GM12878 (cell line): Measurements from ENCODE around the gene SOX30. TPM values are rescaled to one million over a fixed set of nuclear protein-coding genes. Genes with fewer than 3 reads are reported as not detected.

ENCODE experiments used
- ATAC-seq: fragments of 200-7000 bp; cut with Tn5 transposase; 3 replicates; pipeline ENCODE4 v1.9.1; 2020; ENCODE audit warnings: mild to moderate bottlenecking, moderate library complexity
- BruUV-seq: library from RNA; stranded (reverse); fragments of 400-500 nt; replicated peaks from 2 replicates; lab custom pipeline; 2021; lab: Mats Ljungman, UMichigan
- CTCF ChIA-PET: fragments of 300-600 bp; sonication (Branson Sonifier 250); formaldehyde crosslinking; extraction: SDS; loops from one replicate; lab custom pipeline; 2021; ENCODE audit warnings: inconsistent platforms; lab: Yijun Ruan, JAX
- POLR2A ChIA-PET: fragments of 350-600 bp; formaldehyde crosslinking; extraction: SDS; loops from one replicate; lab custom pipeline; 2021; ENCODE audit warnings: inconsistent platforms; lab: Charles Lee
- RAD21 ChIA-PET: fragments of 300-600 bp; sonication (Branson Sonifier 250); formaldehyde crosslinking; loops from one replicate; lab custom pipeline; 2023; ENCODE audit warnings: antibody characterized with exemption; ENCODE audit not compliant: unreplicated experiment; lab: Charles Lee
- SMC1A ChIA-PET: fragments of 300-600 bp; sonication (Branson Sonifier 250); formaldehyde crosslinking; loops from one replicate; lab custom pipeline; 2023; ENCODE audit not compliant: unreplicated experiment, uncharacterized antibody; lab: Charles Lee
- DNase-seq: peaks from one replicate; pipeline ENCODE4 v3.0.0-alpha.2; 2011; ENCODE audit warnings: low read depth, low spot score
- FAIRE-seq: peaks from 3 replicates; lab custom pipeline; 2011; peaks lifted over from hg19 to GRCh38; lab: Jason Lieb, UNC
- H2AFZ ChIP-seq: 2 replicates; pipeline ENCODE4 v1.6.0; 2011; ENCODE audit warnings: low read depth, low read length, control low read depth; ENCODE audit not compliant: control insufficient read depth
- H3K27ac ChIP-seq: 2 replicates; pipeline ENCODE4 v1.5.1; 2011; ENCODE audit warnings: control low read depth; ENCODE audit not compliant: control insufficient read depth, insufficient read depth
- H3K27me3 ChIP-seq, 2 experiments: replicated peaks in 1 of 2; 2 replicates each; pipeline versions ENCODE4 v1.6.0 to v1.6.1; 2011; ENCODE audit warnings: low read length in 1 of 2; ENCODE audit not compliant: control insufficient read depth in 2 of 2, insufficient read depth in 2 of 2
- H3K36me3 ChIP-seq, 2 experiments: 2 replicates each; pipeline ENCODE4 v1.5.1; 2011; ENCODE audit warnings: low read length in 1 of 2; ENCODE audit not compliant: control insufficient read depth in 2 of 2, insufficient read depth in 2 of 2
- H3K4me1 ChIP-seq: 2 replicates; pipeline ENCODE4 v1.6.1; 2011; ENCODE audit warnings: mild to moderate bottlenecking, low read length, moderate library complexity, mixed read lengths; ENCODE audit not compliant: control insufficient read depth, insufficient read depth
- H3K4me2 ChIP-seq: 2 replicates; pipeline ENCODE4 v1.6.0; 2011; ENCODE audit warnings: control low read depth; ENCODE audit not compliant: control insufficient read depth, insufficient read depth
- H3K4me3 ChIP-seq: fragments of 200-600 bp; sonication (generic); 2 replicates; pipeline ENCODE4 v1.5.1; 2016
- H3K79me2 ChIP-seq: 2 replicates; pipeline ENCODE4 v1.6.0; 2011; ENCODE audit warnings: low read length; ENCODE audit not compliant: control insufficient read depth, insufficient read depth
- H3K9ac ChIP-seq: 2 replicates; pipeline ENCODE4 v1.8.0; 2011; ENCODE audit warnings: low read length, control low read depth, mixed read lengths; ENCODE audit not compliant: control insufficient read depth, insufficient read depth
- H3K9me3 ChIP-seq: replicated peaks from 3 replicates; pipeline ENCODE4 v1.5.1; 2011; ENCODE audit warnings: mild to moderate bottlenecking, low read length; ENCODE audit not compliant: control insufficient read depth, insufficient read depth
- H4K20me1 ChIP-seq: 2 replicates; pipeline ENCODE4 v1.6.0; 2011; ENCODE audit not compliant: control insufficient read depth, insufficient read depth
- CEBPZ ChIP-seq: fragments of 150-350 bp; IDR thresholded peaks from 2 replicates; pipeline ENCODE4 v1.6.1; 2016; ENCODE audit warnings: low read depth, low read length
- CHD4 ChIP-seq: fragments of 200-600 bp; sonication (generic); IDR thresholded peaks from 2 replicates; pipeline ENCODE4 v1.6.1; 2016; ENCODE audit warnings: mild to moderate bottlenecking
- CREM ChIP-seq: IDR thresholded peaks from 2 replicates; pipeline ENCODE4 v1.6.1; 2014; ENCODE audit warnings: antibody characterized with exemption, low read depth
- EED ChIP-seq: sonication (generic); IDR thresholded peaks from 2 replicates; pipeline ENCODE4 v1.6.1; 2016; ENCODE audit warnings: antibody characterized with exemption, low read depth
- GABPA ChIP-seq: IDR thresholded peaks from 2 replicates; pipeline ENCODE4 v1.6.1; 2014; ENCODE audit warnings: antibody characterized with exemption, low read depth, mild to moderate bottlenecking, inconsistent platforms
- HDGF ChIP-seq: fragments of 450-650 bp; IDR thresholded peaks from 2 replicates; pipeline ENCODE4 v1.6.1; 2016; ENCODE audit warnings: antibody characterized with exemption
- IRF4 ChIP-seq: IDR thresholded peaks from 2 replicates; pipeline ENCODE4 v1.6.1; 2011; ENCODE audit warnings: low read depth, low read length
- KLF5 ChIP-seq: fragments of 450-650 bp; IDR thresholded peaks from 2 replicates; pipeline ENCODE4 v1.6.1; 2014; ENCODE audit warnings: mild to moderate bottlenecking; ENCODE audit not compliant: partially characterized antibody
- NRF1 ChIP-seq: conservative IDR thresholded peaks from 2 replicates; pipeline ENCODE4 v1.6.1; 2011; ENCODE audit warnings: mild to moderate bottlenecking, low read depth, low read length, improper control_type of control experiment
- PAX8 ChIP-seq: fragments of 450-650 bp; IDR thresholded peaks from 2 replicates; pipeline ENCODE4 v1.6.1; 2017; ENCODE audit warnings: mild to moderate bottlenecking, moderate library complexity
- SPI1 ChIP-seq: IDR thresholded peaks from 2 replicates; pipeline ENCODE4 v1.6.1; 2011; ENCODE audit warnings: low read depth, mild to moderate bottlenecking, low read length, moderate library complexity, borderline replicate concordance; ENCODE audit not compliant: insufficient read depth
- in situ Hi-C: fragments of 300-500 bp; cut with MboI; formaldehyde crosslinking; loops from 9 replicates; pipeline ENCODE4 v1.14.3; 2018; ENCODE audit warnings: mixed read lengths
- intact Hi-C: fragments of 100-400 bp; cut with micrococcal nuclease; formaldehyde crosslinking; loops from one replicate; pipeline ENCODE4 v1.14.2; 2022; ENCODE audit not compliant: unreplicated experiment
- polyA plus RNA-seq, 11 experiments: library from polyadenylated mRNA; depleted of rRNA in 4 of 11; unstranded in 6 of 11; stranded (reverse) in 5 of 11; fragments of >200 nt; fragmentation: Nextera tagmentation in 4 of 11; fragmentation: Illumina TruSeq in 1 of 11; extraction: Ambion mirVana in 4 of 11; extraction: Trizol in 1 of 11; gene quantifications; 1 replicate in 1 of 11; 2 replicates in 10 of 11; pipeline versions ENCODE4 v1.2.1 to v1.2.3, GENCODE V29; 2011 to 2016; ENCODE audit warnings: inconsistent platforms in 2 of 11, missing spikeins in 2 of 11, low read depth in 1 of 11
- total RNA-seq, 4 experiments: library from RNA; depleted of rRNA in 3 of 4; stranded (reverse); fragments of >200 nt in 3 of 4; fragmentation: Illumina TruSeq in 1 of 4; extraction: Trizol in 1 of 4; gene quantifications; 2 replicates each; pipeline versions ENCODE4 v1.2.1 to v1.2.3, GENCODE V29; 2013 to 2021
- TF ChIP-seq, protein P1 (sequence below): fragments of 450-650 bp; IDR thresholded peaks from 2 replicates; pipeline ENCODE4 v1.6.1; 2017; ENCODE audit warnings: mild to moderate bottlenecking, moderate library complexity
- TF ChIP-seq, protein P2 (sequence below): fragments of 450-650 bp; IDR thresholded peaks from 2 replicates; pipeline ENCODE4 v1.6.1; 2016; ENCODE audit warnings: mild to moderate bottlenecking
- TF ChIP-seq, protein P3 (sequence below): IDR thresholded peaks from 2 replicates; pipeline ENCODE4 v1.6.1; 2012; ENCODE audit warnings: low read depth, low read length, improper control_type of control experiment

SOX30 gene
- total and polyA plus RNA-seq, 10 of the 15 experiments (the other 5 are each of a cell fraction or from before 2014, with no cell fraction given): 0.06 to 0.32 (median 0.10) TPM; not detected in 2

GRCh38 chr5:157592594-157592993, 59.6 kb downstream of the SOX30 start (continued):
- peak; percentile 44 for TF ChIP-seq SPI1
- peak; percentile 43; the same call in 1 of the 2 replicates for TF ChIP-seq CREM
- 0 out of 2 replicates have a peak, but pooled peaks have one; percentile 10 for TF ChIP-seq IRF4
- TF ChIP-seq, protein P1, sequence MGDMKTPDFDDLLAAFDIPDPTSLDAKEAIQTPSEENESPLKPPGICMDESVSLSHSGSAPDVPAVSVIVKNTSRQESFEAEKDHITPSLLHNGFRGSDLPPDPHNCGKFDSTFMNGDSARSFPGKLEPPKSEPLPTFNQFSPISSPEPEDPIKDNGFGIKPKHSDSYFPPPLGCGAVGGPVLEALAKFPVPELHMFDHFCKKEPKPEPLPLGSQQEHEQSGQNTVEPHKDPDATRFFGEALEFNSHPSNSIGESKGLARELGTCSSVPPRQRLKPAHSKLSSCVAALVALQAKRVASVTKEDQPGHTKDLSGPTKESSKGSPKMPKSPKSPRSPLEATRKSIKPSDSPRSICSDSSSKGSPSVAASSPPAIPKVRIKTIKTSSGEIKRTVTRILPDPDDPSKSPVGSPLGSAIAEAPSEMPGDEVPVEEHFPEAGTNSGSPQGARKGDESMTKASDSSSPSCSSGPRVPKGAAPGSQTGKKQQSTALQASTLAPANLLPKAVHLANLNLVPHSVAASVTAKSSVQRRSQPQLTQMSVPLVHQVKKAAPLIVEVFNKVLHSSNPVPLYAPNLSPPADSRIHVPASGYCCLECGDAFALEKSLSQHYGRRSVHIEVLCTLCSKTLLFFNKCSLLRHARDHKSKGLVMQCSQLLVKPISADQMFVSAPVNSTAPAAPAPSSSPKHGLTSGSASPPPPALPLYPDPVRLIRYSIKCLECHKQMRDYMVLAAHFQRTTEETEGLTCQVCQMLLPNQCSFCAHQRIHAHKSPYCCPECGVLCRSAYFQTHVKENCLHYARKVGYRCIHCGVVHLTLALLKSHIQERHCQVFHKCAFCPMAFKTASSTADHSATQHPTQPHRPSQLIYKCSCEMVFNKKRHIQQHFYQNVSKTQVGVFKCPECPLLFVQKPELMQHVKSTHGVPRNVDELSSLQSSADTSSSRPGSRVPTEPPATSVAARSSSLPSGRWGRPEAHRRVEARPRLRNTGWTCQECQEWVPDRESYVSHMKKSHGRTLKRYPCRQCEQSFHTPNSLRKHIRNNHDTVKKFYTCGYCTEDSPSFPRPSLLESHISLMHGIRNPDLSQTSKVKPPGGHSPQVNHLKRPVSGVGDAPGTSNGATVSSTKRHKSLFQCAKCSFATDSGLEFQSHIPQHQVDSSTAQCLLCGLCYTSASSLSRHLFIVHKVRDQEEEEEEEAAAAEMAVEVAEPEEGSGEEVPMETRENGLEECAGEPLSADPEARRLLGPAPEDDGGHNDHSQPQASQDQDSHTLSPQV: no peak

- Histone ChIP-seq H2AFZ (no peak overlapping the region), H3K27ac (no peak overlapping the region), H3K4me2 (no peak overlapping the region), H3K27me3 (no peaks in the 10 kb centered on the region), H3K79me2 (no peaks in the 10 kb centered on the region), H3K9ac (no peak overlapping the region), H4K20me1 (no peaks in the 10 kb centered on the region), H3K4me1 (peaks cover 38% of the 10 kb centered on the region), H3K9me3 (no peaks in the 10 kb centered on the region; the same call in 2 of the 3 replicates), H3K36me3 (no peaks in the 10 kb centered on the region), H3K4me3 (no peak overlapping the region)
- SMC1A ChIA-PET: interaction anchor here (8.7 to 11.0 kb wide), 3 partner anchors 6 to 20 kb away, joined by 129 to 146 read pairs (median 142); no protein-coding TSS in a partner anchor
- RAD21 ChIA-PET: no interaction called here
- BruUV-seq: no TSS peak
- no peak for ATAC-seq
- no peak for DNase-seq
- FAIRE-seq: no peak
- intact Hi-C loops: loop anchor here (10.0 kb wide), 3 partner anchors 274 to 676 kb away; no protein-coding TSS in a partner anchor
- CTCF ChIA-PET: interaction anchor here (1.3 to 1.5 kb wide), 2 partner anchors 19 to 128 kb away, joined by 4 to 6 read pairs; no protein-coding TSS in a partner anchor
- POLR2A ChIA-PET: interaction anchor here (0.6 to 1.2 kb wide), 4 partner anchors 21 to 49 kb away, joined by 3 to 6 read pairs (median 4); no protein-coding TSS in a partner anchor
- in situ Hi-C loops: no loop called here
- no peak for TF ChIP-seq HDGF
- TF ChIP-seq, protein P2, sequence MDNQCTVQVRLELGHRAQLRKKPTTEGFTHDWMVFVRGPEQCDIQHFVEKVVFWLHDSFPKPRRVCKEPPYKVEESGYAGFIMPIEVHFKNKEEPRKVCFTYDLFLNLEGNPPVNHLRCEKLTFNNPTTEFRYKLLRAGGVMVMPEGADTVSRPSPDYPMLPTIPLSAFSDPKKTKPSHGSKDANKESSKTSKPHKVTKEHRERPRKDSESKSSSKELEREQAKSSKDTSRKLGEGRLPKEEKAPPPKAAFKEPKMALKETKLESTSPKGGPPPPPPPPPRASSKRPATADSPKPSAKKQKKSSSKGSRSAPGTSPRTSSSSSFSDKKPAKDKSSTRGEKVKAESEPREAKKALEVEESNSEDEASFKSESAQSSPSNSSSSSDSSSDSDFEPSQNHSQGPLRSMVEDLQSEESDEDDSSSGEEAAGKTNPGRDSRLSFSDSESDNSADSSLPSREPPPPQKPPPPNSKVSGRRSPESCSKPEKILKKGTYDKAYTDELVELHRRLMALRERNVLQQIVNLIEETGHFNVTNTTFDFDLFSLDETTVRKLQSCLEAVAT: no peak
- no peak for TF ChIP-seq NRF1
- no peak for TF ChIP-seq EED
- TF ChIP-seq CHD4: no peak
- TF ChIP-seq GABPA: no peak
- TF ChIP-seq KLF5: no peak
- no peak for TF ChIP-seq CEBPZ
- TF ChIP-seq, protein P3, sequence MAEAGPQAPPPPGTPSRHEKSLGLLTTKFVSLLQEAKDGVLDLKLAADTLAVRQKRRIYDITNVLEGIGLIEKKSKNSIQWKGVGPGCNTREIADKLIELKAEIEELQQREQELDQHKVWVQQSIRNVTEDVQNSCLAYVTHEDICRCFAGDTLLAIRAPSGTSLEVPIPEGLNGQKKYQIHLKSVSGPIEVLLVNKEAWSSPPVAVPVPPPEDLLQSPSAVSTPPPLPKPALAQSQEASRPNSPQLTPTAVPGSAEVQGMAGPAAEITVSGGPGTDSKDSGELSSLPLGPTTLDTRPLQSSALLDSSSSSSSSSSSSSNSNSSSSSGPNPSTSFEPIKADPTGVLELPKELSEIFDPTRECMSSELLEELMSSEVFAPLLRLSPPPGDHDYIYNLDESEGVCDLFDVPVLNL: no peak
- no peak for TF ChIP-seq PAX8
These were observed 61.8 kb downstream of the SOX30 start for GRCh38 chr5:157590478-157590877.
